Hepatocyte (in vitro differentiated cells): ENCODE data around the gene AKR1E2. TPM values are rescaled to one million over a fixed set of nuclear protein-coding genes. Genes with fewer than 3 reads are reported as not detected.

Experiments
- DNase-seq: peaks from one replicate; pipeline ENCODE4 v3.0.0-alpha.2; 2016; ENCODE audit warnings: low spot score
- H2AFZ ChIP-seq: fragments of 200-600 bp; sonication (generic); 2 replicates; pipeline ENCODE4 v1.6.0; 2016; ENCODE audit warnings: antibody characterized with exemption, mild to moderate bottlenecking
- H3K27ac ChIP-seq: fragments of 200-600 bp; sonication (generic); 2 replicates; pipeline ENCODE4 v1.5.1; 2016; ENCODE audit warnings: mild to moderate bottlenecking
- H3K27me3 ChIP-seq: fragments of 200-600 bp; sonication (generic); 2 replicates; pipeline ENCODE4 v1.6.1; 2016
- H3K36me3 ChIP-seq: fragments of 200-600 bp; sonication (generic); replicated peaks from 2 replicates; pipeline ENCODE4 v1.5.1; 2016; ENCODE audit warnings: low read depth; ENCODE audit not compliant: insufficient read depth
- H3K4me1 ChIP-seq: fragments of 200-600 bp; sonication (generic); 2 replicates; pipeline ENCODE4 v1.5.1; 2016; ENCODE audit warnings: mild to moderate bottlenecking, moderate library complexity; ENCODE audit not compliant: insufficient read depth
- H3K4me2 ChIP-seq: fragments of 200-600 bp; sonication (generic); 2 replicates; pipeline ENCODE4 v1.6.0; 2016
- H3K4me3 ChIP-seq: fragments of 200-600 bp; sonication (generic); 2 replicates; pipeline ENCODE4 v1.5.1; 2016; ENCODE audit warnings: mild to moderate bottlenecking
- H3K79me2 ChIP-seq: fragments of 200-600 bp; sonication (generic); 2 replicates; pipeline ENCODE4 v1.6.0; 2017; ENCODE audit warnings: mild to moderate bottlenecking
- H3K9me2 ChIP-seq: fragments of 200-600 bp; sonication (generic); replicated peaks from 2 replicates; pipeline ENCODE4 v1.6.0; 2017; ENCODE audit warnings: mild to moderate bottlenecking; ENCODE audit not compliant: insufficient read depth
- H3K9me3 ChIP-seq: fragments of 200-600 bp; sonication (generic); 2 replicates; pipeline ENCODE4 v1.5.1; 2016; ENCODE audit warnings: low read depth, mild to moderate bottlenecking
- H4K20me1 ChIP-seq: fragments of 200-600 bp; sonication (generic); 2 replicates; pipeline ENCODE4 v1.6.0; 2016; ENCODE audit warnings: mild to moderate bottlenecking; ENCODE audit not compliant: insufficient read depth, poor library complexity, severe bottlenecking
- CTCF ChIP-seq: fragments of 200-600 bp; sonication (generic); IDR thresholded peaks from 2 replicates; pipeline ENCODE4 v1.5.1; 2016; ENCODE audit warnings: antibody characterized with exemption, mild to moderate bottlenecking; ENCODE audit not compliant: poor library complexity
- EZH2 ChIP-seq: fragments of 200-600 bp; sonication (generic); IDR thresholded peaks from 2 replicates; pipeline ENCODE4 v1.6.1; 2016; ENCODE audit warnings: antibody characterized with exemption, mild to moderate bottlenecking, borderline replicate concordance
- EZH2phosphoT487 ChIP-seq: fragments of 200-600 bp; sonication (generic); IDR thresholded peaks from one replicate; pipeline ENCODE4 v1.6.1; 2018; ENCODE audit warnings: antibody characterized with exemption, mild to moderate bottlenecking, low read depth, moderate library complexity; ENCODE audit not compliant: unreplicated experiment, severe bottlenecking
- WGBS: methylation state at CpG from one replicate; pipeline ENCODE4 v1.1.6; 2016; ENCODE audit warnings: low lambda C conversion rate; ENCODE audit errors: missing lambda C conversion rate; 5-methylcytosine and 5-hydroxymethylcytosine counted together
- polyA plus RNA-seq: library from polyadenylated mRNA; unstranded; fragments of >200 nt; fragmentation: Nextera tagmentation; extraction: Ambion mirVana; gene quantifications from 2 replicates; pipeline ENCODE4 v1.2.1, GENCODE V29; 2016
- total RNA-seq: library from RNA; depleted of rRNA; stranded (reverse); fragments of >200 nt; gene quantifications from 2 replicates; pipeline ENCODE4 v1.2.3, GENCODE V29; 2014

AKR1E2 gene
- total and polyA plus RNA-seq, 2 experiments from 2014 or later, result 1.6 to 4.2 TPM

GRCh38 chr10:4780091-4780490 lies 45.9 kb upstream of the AKR1E2 start:
- H3K9me3 ChIP-seq, result no peaks in the 10 kb centered on the region
- 83% methylated on average over 2 of the region's 2 CpGs for WGBS
- no peaks in the 10 kb centered on the region for H3K27me3 ChIP-seq
- H3K4me2 ChIP-seq, result no peak overlapping the region
- no peaks in the 10 kb centered on the region for H4K20me1 ChIP-seq
- no peak overlapping the region for H2AFZ ChIP-seq
- TF ChIP-seq EZH2phosphoT487 (no peak), EZH2 (no peak), CTCF (no peak)
- no peaks in the 10 kb centered on the region for H3K36me3 ChIP-seq
- no peak overlapping the region for H3K4me3 ChIP-seq
- H3K4me1 ChIP-seq, result no peaks in the 10 kb centered on the region
- H3K27ac ChIP-seq, result no peak overlapping the region
- no peaks in the 10 kb centered on the region for H3K79me2 ChIP-seq
- H3K9me2 ChIP-seq, result no peaks in the 10 kb centered on the region
- DNase-seq, result no peak

- H4K20me1 ChIP-seq, result no peaks in the 10 kb centered on the region
- H3K4me1 ChIP-seq, result no peaks in the 10 kb centered on the region
- TF ChIP-seq EZH2phosphoT487 (no peak), CTCF (no peak), EZH2 (no peak)
- no peaks in the 10 kb centered on the region for H3K79me2 ChIP-seq
- no peak overlapping the region for H2AFZ ChIP-seq
- H3K9me2 ChIP-seq, result no peaks in the 10 kb centered on the region
- no peaks in the 10 kb centered on the region for H3K9me3 ChIP-seq
- H3K27me3 ChIP-seq, result no peaks in the 10 kb centered on the region
- H3K4me2 ChIP-seq, result no peak overlapping the region
- H3K27ac ChIP-seq, result no peak overlapping the region
- H3K36me3 ChIP-seq, result no peaks in the 10 kb centered on the region
- DNase-seq, result no peak
- no peak overlapping the region for H3K4me3 ChIP-seq
- WGBS, result 61% methylated on average over 6 of the region's 6 CpGs
These were observed 45.2 kb upstream of the AKR1E2 start for GRCh38 chr10:4780782-4781181.

DNA sequence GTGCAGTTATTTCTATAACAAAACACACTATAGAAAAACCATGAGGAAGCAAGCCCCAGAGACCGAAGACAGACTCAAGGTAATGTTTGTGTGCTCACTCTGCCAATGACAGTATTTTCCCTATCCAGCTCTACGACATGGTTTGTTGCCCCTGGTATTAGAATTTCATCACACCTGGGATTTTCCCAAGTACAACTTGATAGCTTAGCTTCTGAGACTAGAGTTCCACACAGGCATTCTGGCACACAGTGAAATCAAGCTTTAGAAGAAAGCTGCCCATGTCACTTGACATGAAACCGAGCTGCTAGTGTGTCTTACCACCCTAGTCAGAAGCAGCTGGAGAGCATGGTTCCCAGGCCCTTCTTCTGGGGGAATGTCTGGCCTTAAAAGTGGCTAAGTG lies 44.1 kb upstream of the AKR1E2 start:
- DNase-seq, result no peak
- Histone ChIP-seq H3K4me1 (no peaks in the 10 kb centered on the region), H3K27me3 (no peaks in the 10 kb centered on the region), H2AFZ (no peak overlapping the region), H3K4me2 (no peak overlapping the region), H3K36me3 (no peaks in the 10 kb centered on the region), H3K27ac (no peak overlapping the region), H3K4me3 (no peak overlapping the region), H3K9me2 (no peaks in the 10 kb centered on the region), H3K79me2 (no peaks in the 10 kb centered on the region), H3K9me3 (no peaks in the 10 kb centered on the region), H4K20me1 (no peaks in the 10 kb centered on the region)
- 96% methylated on average over 3 of the region's 3 CpGs for WGBS
- no peak for TF ChIP-seq EZH2phosphoT487
- no peak for TF ChIP-seq EZH2
- TF ChIP-seq CTCF, result no peak

GRCh38 chr10:4784667-4785333 lies 41.2 kb upstream of the AKR1E2 start:
- H3K9me2 ChIP-seq, result no peaks in the 10 kb centered on the region
- TF ChIP-seq EZH2, result no peak
- TF ChIP-seq EZH2phosphoT487, result no peak
- TF ChIP-seq CTCF, result no peak
- no peaks in the 10 kb centered on the region for H4K20me1 ChIP-seq
- no peak overlapping the region for H3K4me3 ChIP-seq
- no peaks in the 10 kb centered on the region for H3K9me3 ChIP-seq
- no peak overlapping the region for H3K27ac ChIP-seq
- H3K27me3 ChIP-seq, result no peaks in the 10 kb centered on the region
- H2AFZ ChIP-seq, result no peak overlapping the region
- DNase-seq, result no peak
- 79% methylated on average over 8 of the region's 8 CpGs for WGBS
- no peaks in the 10 kb centered on the region for H3K79me2 ChIP-seq
- H3K4me1 ChIP-seq, result no peaks in the 10 kb centered on the region
- H3K4me2 ChIP-seq, result no peak overlapping the region
- H3K36me3 ChIP-seq, result no peaks in the 10 kb centered on the region
